Epithelial cell of prostate (primary cell): ENCODE results near the gene DCST2.

Experiments used
- DNase-seq: peaks from one replicate; pipeline ENCODE4 v3.0.0-alpha.2; 2011; ENCODE audit warnings: low read depth, low spot score
- H3K27ac ChIP-seq: fragments of 450-650 bp; 2 replicates; pipeline ENCODE4 v1.5.1; 2017; ENCODE audit warnings: mild to moderate bottlenecking

Gene DCST2

GRCh38 chr1:155070721-155071569, 37.4 kb upstream of the DCST2 start:
- DNase-seq, result no peak

DNA sequence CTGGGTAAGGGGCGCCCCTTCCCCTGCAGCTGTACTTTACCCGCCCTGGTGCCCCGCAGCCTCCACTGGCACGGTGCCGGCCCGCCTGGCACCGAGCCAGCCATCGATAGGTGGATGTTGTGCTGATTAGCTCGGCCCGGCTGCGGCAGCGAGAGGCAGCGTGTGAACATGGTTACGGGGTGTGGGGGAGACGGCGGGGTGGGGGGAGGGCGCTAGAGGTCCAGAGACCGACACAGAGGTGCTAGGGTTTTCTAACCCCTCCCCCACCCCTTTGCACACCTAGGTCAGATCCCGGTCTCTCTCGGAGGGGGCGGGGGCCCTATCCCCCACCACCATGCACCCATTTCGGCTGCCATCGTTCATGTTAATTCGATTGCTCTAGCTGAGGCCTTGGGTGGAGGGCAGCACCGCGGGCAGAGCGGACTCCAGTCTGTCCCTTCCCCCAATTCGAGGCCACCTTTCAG, 36.6 kb upstream of the DCST2 start:
- H3K27ac ChIP-seq, result no peak overlapping the region
- no peak for DNase-seq

More at GRCh38 chr1:155070721-155071569, 37.4 kb upstream of the DCST2 start:
- H3K27ac ChIP-seq, result peak overlapping the region; percentile 38

DNA sequence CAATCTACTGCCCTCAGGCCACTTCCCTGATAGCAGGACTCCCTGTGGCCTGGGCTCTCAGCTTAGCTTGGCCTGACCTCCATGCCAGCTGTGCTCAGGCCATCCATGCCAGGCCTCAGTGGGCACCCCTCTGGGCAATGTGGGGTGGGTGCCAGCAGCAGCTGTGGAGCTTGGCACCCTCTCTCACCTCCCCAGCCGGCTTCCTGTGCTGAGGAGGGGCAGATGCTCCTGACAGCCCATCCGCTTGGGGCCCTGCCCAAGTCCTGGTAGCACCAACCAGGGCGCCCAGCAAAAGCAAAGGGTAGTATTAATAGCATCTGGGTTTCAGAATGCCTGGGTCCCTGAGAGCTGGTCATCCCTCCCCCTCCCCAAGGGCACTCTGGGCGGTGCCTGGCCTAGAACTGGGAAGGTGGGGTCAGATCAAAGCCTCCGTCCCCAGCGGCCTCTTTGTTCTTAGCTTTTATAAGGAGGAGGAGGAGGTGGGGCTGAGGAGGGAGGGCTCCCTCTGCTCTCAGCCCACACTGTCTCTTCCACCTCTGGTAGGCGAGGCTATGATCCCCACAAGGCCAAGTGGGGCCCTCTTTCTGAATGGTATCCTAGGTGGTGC, 36.1 kb upstream of the DCST2 start:
- H3K27ac ChIP-seq, result no peak overlapping the region

DNA sequence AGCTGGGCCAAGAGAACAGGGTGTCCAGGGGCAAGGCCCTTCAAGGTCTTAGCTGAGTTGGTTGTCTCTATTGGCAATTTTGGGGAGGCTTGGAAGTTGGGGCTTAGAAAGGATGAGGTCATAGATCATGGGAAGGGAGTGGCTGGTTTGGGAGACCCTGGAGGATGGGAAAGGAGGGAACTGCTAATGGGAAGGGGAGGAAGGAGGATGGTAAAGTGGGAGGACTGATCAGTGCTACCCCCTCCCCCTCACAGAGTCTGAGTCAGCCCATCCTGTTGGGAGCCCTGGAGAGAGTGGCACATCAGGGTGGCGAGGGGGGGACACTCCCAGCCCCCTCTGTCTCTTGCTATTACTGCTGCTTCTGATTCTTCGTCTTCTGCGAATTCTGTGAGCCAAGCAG, 35.0 kb upstream of the DCST2 start:
- DNase-seq, result no peak
- no peak overlapping the region for H3K27ac ChIP-seq

More for the DNA sequence above, 36.1 kb upstream of the DCST2 start:
- no peak for DNase-seq

DNA sequence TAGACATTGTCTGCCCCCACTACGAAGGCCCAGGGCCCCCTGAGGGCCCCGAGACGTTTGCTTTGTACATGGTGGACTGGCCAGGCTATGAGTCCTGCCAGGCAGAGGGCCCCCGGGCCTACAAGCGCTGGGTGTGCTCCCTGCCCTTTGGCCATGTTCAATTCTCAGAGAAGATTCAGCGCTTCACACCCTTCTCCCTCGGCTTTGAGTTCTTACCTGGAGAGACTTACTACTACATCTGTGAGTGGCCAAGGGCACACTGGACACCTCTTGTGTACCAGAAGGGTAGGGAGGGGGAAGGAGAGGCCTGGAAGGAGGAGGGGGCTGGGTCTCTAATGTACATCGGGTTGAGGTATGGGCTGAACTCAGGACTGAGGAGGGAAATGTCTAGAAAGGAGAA, 33.2 kb upstream of the DCST2 start:
- no peak for DNase-seq
- no peak overlapping the region for H3K27ac ChIP-seq

DNA sequence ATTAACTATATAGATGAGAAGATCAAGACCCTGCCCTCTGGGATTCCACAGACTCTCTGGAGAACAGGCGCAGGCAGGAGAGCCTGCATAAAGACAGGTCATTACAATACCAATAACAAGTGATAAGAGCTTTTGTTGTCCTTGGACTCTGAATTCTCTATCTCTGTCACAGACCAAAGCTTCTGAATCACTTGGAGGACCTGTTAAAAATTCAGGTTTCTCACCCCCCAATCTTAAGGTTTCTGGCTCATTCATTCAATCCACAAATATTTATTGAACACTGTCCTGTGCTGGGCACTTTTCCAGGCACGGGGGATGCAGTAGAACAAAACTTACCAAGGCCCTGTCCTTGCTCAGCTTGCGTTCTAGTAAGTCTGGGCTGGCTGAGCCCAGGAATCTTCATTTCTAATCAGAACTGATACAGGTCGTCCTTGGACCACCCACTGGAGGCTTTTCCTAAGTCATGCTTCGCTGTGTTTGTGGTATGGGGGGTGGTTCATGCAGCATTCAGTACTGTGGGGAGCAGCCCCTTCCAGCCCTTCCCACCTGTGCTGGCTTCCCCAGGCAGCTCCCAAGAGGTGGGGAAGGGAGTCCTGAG, 31.4 kb upstream of the DCST2 start:
- no peak for DNase-seq
- H3K27ac ChIP-seq, result no peak overlapping the region

- DNase-seq, result no peak
- H3K27ac ChIP-seq, result peak overlapping the region; percentile 62
These were observed 30.7 kb upstream of the DCST2 start for GRCh38 chr1:155064111-155064831.

GRCh38 chr1:155063550-155064110, 30.0 kb upstream of the DCST2 start, which contains the start of gene EFNA4:
Gene EFNA4, plus strand, starts transcription at chr1:155063740. Its CDS starts 84 bp downstream, at chr1:155063824.
- H3K27ac ChIP-seq, result peak within 1 kb of the TSS; percentile 62
- DNase-seq, result peak; percentile 66

- H3K27ac ChIP-seq, result peak overlapping the region; percentile 62
- DNase-seq, result no peak
These were observed 29.3 kb upstream of the DCST2 start for GRCh38 chr1:155062702-155063411.

DNA sequence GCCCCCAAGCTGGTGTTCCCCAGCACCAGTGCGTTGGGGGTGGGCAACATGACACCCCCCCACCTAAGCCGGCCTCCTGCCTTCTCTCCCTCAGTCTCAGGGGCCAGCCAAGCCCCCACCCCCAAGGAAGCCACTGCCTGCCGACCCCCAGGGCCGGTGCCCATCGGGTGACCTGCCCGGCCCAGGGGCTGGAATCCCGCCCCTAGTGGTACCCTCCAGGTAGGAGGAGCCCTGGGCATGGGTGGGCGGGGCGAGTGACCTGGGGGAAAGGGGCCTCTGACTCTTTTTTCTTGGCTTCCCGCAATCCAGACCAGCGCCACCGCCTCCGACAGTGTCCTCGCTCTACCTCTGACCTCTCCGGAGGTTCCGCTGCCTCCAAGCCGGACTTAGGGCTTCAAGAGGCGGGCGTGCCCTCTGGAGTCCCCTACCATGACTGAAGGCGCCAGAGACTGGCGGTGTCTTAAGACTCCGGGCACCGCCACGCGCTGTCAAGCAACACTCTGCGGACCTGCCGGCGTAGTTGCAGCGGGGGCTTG, 28.6 kb upstream of the DCST2 start:
- DNase-seq, result no peak
- no peak overlapping the region for H3K27ac ChIP-seq

DNA sequence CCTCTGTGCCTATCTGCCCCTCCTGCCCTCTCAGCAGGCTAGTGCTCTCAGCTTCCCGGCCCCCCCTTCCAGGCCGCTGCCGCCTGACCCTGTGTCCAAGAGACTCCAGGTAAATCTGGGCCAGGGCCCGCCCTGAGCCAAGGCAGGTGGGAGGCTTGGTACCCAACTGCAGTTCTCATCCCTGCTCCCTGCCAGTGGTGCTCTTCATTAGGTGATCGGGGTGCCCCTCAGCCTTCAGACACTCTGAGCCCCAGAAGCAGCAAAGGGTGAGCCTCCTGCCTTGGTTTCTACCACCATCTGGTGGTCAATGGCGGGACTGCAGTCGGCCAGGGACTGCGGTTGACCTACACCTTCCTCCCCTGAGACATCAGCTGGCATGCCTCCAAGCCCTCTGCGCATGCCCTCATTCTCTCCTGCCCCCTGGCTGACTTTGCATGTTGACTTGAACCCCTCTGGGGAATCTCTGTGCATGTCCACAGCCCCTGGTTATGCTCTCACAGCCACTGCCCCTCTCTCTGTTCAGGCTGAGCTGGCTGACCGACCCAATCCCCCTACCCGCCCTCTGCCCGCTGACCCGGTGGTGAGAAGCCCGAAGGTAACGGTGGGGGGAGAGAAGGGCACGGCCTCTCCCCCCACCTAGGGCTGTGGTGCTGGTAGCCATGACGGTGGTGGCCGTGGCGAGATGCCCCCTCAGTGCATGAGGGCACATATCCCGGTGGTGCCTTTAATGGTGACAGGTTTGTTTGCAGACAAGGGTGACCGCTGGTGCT, 28.0 kb upstream of the DCST2 start:
- DNase-seq, result no peak
- H3K27ac ChIP-seq, result no peak overlapping the region

GRCh38 chr1:155060736-155061135, 27.2 kb upstream of the DCST2 start:
- no peak for DNase-seq
- H3K27ac ChIP-seq, result no peak overlapping the region

- no peak for DNase-seq
- H3K27ac ChIP-seq, result no peak overlapping the region
These were observed 24.2 kb upstream of the DCST2 start for GRCh38 chr1:155057788-155058211.

DNA sequence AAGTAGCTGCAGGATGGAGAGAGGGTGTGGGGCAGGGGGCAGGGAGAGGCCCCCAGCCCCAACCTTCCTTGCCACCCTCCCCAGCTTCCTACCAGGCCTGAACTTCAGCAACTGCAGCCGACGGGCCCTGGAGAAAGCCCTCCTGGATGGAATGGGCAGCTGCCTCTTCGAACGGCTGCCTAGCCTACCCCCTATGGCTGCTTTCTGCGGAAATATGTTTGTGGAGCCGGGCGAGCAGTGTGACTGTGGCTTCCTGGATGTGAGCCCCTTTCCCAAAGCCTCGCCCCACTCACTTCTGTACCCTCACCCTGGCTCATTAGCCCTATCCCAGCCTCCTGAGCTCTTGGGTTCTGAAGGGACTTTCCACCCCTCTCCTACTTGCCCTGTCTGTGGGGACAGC, 23.5 kb upstream of the DCST2 start:
- DNase-seq, result no peak
- no peak overlapping the region for H3K27ac ChIP-seq

GRCh38 chr1:155053531-155054105, 20.0 kb upstream of the DCST2 start:
- DNase-seq, result no peak
- peak overlapping the region; percentile 74 for H3K27ac ChIP-seq

- no peak for DNase-seq
These were observed 19.1 kb upstream of the DCST2 start for GRCh38 chr1:155052439-155053395.

GRCh38 chr1:155051777-155052398, 18.3 kb upstream of the DCST2 start:
- peak overlapping the region; percentile 74 for H3K27ac ChIP-seq
- DNase-seq, result no peak

More at GRCh38 chr1:155052439-155053395, 19.1 kb upstream of the DCST2 start:
- H3K27ac ChIP-seq, result peak overlapping the region; percentile 74
